Activated T-cell treated with anti-CD3 and anti-CD28 coated beads, Interleukin-2, amount 50 U/mL, for 4 hours (primary cell): ENCODE results near the gene ZNF554. TPM values are rescaled to one million over a fixed set of nuclear protein-coding genes. Genes with fewer than 3 reads are reported as not detected.

Experiments
- ATAC-seq, 2 donors: fragments of 200-7000 bp; cut with Tn5 transposase; one replicate each; pipeline ENCODE4 v1.10.0; 2021
- DNase-seq: peaks from one replicate; pipeline ENCODE4 v3.0.0-alpha.2; 2020
- H3K27me3 Mint-ChIP-seq: one replicate; pipeline ENCODE4 v1.8.0; 2021; ENCODE audit warnings: low read depth, mixed read lengths
- H3K36me3 Mint-ChIP-seq: one replicate; pipeline ENCODE4 v1.8.0; 2022; ENCODE audit warnings: mixed read lengths; ENCODE audit not compliant: insufficient read depth
- H3K4me1 Mint-ChIP-seq: one replicate; pipeline ENCODE4 v1.8.0; 2021; ENCODE audit warnings: low read depth, mixed read lengths
- H3K4me3 Mint-ChIP-seq: one replicate; pipeline ENCODE4 v1.8.0; 2021; ENCODE audit warnings: mild to moderate bottlenecking, moderate library complexity, mixed read lengths
- H3K9me3 Mint-ChIP-seq: one replicate; pipeline ENCODE4 v1.8.0; 2021; ENCODE audit warnings: mixed read lengths
- total RNA-seq, 3 donors: library from RNA; stranded (reverse); gene quantifications; one replicate each; pipeline ENCODE4 v1.2.1, GENCODE V29; 2021

The ZNF554 gene
- total RNA-seq, 3 donors from 2014 or later = 1.0 to 1.2 (median 1.2) TPM

DNA sequence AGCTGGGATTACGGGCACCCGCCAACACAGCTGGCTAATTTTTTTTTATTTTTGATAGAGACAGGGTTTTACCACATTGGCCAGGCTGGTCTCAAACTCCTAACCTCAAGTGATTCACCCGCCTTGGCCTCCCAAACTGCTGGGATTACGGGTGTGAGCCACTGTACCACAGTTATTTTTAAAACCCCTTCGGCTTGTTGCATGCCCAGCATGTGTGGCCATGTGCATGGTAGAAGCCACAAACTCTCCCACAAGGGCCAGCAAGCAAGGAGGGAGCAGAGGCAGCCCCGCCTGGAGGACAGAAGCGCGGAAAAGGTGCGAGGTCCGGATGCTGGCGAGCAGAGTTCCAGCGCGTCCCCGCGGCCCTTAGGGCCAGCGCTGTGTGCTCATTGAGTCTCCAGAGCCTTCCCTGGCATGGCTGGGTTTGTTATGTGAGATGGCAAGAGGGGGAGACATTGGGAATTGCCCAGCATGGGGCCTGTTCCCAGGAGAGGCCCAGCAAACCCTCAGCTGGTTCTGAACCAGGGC lies 21.4 kb upstream of the ZNF554 start:
- Mint-ChIP-seq H3K4me3 (no peak overlapping the region), H3K36me3 (peaks cover 18% of the 10 kb centered on the region), H3K4me1 (no peaks in the 10 kb centered on the region), H3K9me3 (no peaks in the 10 kb centered on the region), H3K27me3 (no peaks in the 10 kb centered on the region)
- DNase-seq = no peak
- no peak for ATAC-seq

DNA sequence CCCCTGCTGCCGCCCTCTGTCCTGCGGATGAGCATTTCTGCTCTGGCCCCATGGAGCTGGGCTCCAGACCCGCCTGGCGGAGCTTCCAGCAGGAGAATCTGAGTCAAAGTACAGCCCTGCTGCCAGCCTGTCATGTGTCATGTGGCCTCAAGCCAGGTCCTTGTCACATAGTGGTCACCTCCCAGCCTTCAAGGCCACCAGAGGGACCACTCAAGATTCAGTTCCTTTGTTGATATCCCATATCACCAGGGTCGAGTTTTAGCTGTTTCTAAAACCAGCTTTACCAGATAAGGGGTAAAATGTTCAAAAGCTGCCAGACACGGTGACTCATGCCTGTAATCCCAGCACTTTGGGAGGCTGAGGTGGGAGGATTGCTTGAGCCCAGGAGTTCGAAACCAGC lies 20.9 kb upstream of the ZNF554 start:
- ATAC-seq = no peak
- no peaks in the 10 kb centered on the region for H3K27me3 Mint-ChIP-seq
- no peak for DNase-seq
- H3K4me1 Mint-ChIP-seq = no peaks in the 10 kb centered on the region
- H3K9me3 Mint-ChIP-seq = no peaks in the 10 kb centered on the region
- H3K4me3 Mint-ChIP-seq = no peak overlapping the region
- H3K36me3 Mint-ChIP-seq = peaks cover 19% of the 10 kb centered on the region

GRCh38 chr19:2799273-2800020 lies 20.2 kb upstream of the ZNF554 start:
- Mint-ChIP-seq H3K9me3 (no peaks in the 10 kb centered on the region), H3K4me3 (no peak overlapping the region), H3K27me3 (no peaks in the 10 kb centered on the region), H3K4me1 (no peaks in the 10 kb centered on the region), H3K36me3 (peaks cover 22% of the 10 kb centered on the region)
- ATAC-seq (no peak), DNase-seq (no peak)

DNA sequence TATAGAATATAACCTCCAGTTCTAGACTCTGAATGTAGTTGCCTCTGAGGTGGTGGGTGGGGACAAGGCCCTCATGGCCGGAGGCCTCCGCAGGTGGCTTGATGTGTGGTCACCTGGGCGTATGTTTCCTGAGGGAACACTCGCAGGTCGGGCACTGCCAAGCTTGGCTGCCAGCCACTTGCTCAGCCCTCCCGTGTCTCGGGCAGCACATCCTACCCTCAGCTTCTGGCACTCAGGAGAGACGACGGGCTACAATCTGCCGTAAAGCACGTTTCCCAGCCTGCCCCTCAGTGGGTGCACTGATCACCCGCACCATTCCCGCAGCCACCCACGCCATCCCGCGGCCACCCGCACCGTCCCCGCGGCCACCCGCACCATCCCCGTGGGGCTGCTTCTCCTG lies 19.2 kb upstream of the ZNF554 start:
- Mint-ChIP-seq H3K4me1 (no peaks in the 10 kb centered on the region), H3K4me3 (no peak overlapping the region), H3K9me3 (no peaks in the 10 kb centered on the region), H3K27me3 (no peaks in the 10 kb centered on the region), H3K36me3 (peaks cover 22% of the 10 kb centered on the region)
- ATAC-seq (no peak), DNase-seq (no peak)

GRCh38 chr19:2802826-2803225 lies 16.8 kb upstream of the ZNF554 start:
- Mint-ChIP-seq H3K4me1 (no peaks in the 10 kb centered on the region), H3K36me3 (peaks cover 19% of the 10 kb centered on the region), H3K9me3 (no peaks in the 10 kb centered on the region), H3K4me3 (no peak overlapping the region), H3K27me3 (no peaks in the 10 kb centered on the region)
- ATAC-seq = no peak
- no peak for DNase-seq

DNA sequence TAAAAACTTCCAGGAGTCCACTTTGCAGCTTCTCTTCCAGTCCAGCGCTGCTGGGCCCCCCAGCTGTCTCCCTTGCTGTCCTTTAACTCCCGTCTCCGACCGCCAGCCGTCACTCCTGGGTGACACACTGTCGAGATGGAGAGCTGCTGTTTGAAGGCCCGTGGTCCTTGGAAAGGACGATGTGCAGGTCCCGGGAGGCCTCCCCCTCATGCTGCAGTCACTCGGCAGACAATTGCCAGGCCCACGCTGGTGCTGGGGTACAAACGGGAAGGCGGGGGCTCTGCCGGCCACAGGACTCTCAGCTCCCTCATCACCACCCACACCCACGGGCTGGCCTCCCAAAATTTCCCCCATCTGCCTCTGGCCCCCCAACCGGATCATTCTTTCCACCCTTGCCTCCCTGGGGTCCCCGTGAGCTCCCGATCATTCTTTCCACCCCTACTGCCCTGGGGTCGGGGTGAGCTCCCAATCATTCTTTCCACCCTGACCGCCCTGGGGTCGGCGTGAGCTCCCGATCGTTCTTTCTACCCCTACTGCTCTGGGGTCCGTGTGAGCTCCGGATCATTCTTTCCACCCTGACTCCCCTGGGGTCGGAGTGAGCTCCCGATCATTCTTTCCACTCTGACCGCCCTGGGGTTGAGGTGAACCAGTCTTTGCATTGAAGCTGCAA lies 16.0 kb upstream of the ZNF554 start:
- Mint-ChIP-seq H3K9me3 (no peaks in the 10 kb centered on the region), H3K27me3 (no peaks in the 10 kb centered on the region), H3K4me3 (no peak overlapping the region), H3K4me1 (no peaks in the 10 kb centered on the region), H3K36me3 (peaks cover 20% of the 10 kb centered on the region)
- no peak for ATAC-seq
- DNase-seq = no peak

DNA sequence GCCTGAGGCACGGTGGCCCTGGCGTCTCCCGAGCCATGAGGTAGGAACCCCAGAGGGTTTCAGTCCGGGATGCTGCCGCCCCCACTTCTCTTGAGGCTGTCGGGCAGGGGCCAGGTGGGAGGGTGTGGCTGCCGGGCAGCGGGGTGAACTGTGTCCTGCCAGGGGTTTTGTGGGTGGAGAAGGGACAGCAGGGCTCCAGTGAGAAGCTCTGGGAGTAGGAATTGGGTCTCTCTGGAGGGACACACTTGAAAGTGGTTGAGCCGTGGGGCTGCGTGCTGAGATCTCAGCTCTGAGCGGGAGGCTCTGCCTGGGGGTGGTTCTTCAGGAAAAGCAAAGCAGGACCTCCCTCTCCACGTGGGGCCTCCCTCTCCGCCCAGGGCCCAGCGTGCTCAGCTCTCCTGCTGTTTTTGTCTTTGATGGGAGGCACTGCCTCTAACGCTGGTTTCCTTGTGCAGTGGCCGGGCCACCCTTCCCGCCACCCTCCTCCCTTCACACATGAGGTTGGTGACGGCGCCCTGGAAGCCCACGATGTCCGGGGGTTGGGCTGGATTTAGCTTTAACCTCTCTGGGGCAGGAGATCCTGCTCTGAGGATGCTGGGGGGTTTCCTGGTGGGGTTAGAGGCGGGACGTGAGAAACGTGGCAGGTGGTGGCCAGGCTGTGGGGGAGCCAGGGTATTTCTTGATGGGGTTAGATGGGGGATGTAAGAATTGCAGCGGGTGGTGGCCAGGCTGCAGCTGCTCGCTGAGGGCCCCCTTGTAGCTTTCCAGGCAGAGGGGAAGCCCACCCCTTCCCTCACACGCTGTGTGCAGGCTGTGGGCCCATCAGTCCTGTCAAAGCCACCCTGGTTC lies 15.3 kb upstream of the ZNF554 start:
- no peaks in the 10 kb centered on the region for H3K9me3 Mint-ChIP-seq
- DNase-seq = no peak
- no peak overlapping the region for H3K4me3 Mint-ChIP-seq
- peaks cover 26% of the 10 kb centered on the region for H3K36me3 Mint-ChIP-seq
- ATAC-seq = no peak
- no peaks in the 10 kb centered on the region for H3K4me1 Mint-ChIP-seq
- H3K27me3 Mint-ChIP-seq = no peaks in the 10 kb centered on the region

- no peak for DNase-seq
- ATAC-seq = no peak
- H3K4me3 Mint-ChIP-seq = no peak overlapping the region
- H3K27me3 Mint-ChIP-seq = no peaks in the 10 kb centered on the region
- peaks cover 26% of the 10 kb centered on the region for H3K36me3 Mint-ChIP-seq
- H3K4me1 Mint-ChIP-seq = no peaks in the 10 kb centered on the region
- H3K9me3 Mint-ChIP-seq = no peaks in the 10 kb centered on the region
Observed at GRCh38 chr19:2805261-2805900, 14.3 kb upstream of the ZNF554 start.

- no peak overlapping the region for H3K4me3 Mint-ChIP-seq
- H3K4me1 Mint-ChIP-seq = no peaks in the 10 kb centered on the region
- DNase-seq (no peak), ATAC-seq (no peak)
- peaks cover 23% of the 10 kb centered on the region for H3K36me3 Mint-ChIP-seq
- no peaks in the 10 kb centered on the region for H3K27me3 Mint-ChIP-seq
- H3K9me3 Mint-ChIP-seq = no peaks in the 10 kb centered on the region
Observed at GRCh38 chr19:2805991-2806649, 13.5 kb upstream of the ZNF554 start.

DNA sequence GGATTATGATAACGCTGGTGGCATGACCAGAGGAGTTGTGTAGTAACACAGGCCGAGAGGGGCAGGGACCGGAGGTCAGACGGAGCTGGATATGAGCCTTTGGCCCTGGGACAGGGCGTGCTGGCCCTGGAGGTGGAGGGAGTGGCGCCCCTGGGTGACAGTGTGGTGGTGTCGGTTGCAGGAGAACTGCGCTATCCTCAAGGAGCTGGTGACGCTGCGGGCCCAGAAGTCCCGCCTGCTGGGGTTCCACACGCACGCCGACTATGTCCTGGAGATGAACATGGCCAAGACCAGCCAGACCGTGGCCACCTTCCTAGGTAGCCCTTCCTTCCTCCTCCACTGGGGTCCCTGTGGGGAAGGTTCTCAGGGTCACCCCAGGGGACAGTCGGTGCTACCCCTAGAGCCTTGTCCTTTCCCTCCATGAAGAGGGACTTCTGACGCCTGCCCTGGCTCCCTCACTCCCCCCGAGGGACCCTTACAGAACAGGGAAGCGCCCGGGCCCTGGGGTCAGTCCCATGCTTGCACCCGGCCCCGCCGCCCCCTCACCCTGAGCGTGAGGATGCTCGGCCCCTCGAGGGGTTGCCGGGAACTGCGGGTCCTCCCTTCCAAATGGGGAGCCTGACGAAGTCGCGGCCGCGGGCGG lies 12.8 kb upstream of the ZNF554 start:
- DNase-seq = no peak
- Mint-ChIP-seq H3K36me3 (peaks cover 23% of the 10 kb centered on the region), H3K27me3 (no peaks in the 10 kb centered on the region), H3K4me3 (no peak overlapping the region), H3K9me3 (no peaks in the 10 kb centered on the region), H3K4me1 (no peaks in the 10 kb centered on the region)
- no peak for ATAC-seq

GRCh38 chr19:2807379-2808128 lies 12.1 kb upstream of the ZNF554 start:
- no peaks in the 10 kb centered on the region for H3K4me1 Mint-ChIP-seq
- ATAC-seq = no peak
- no peak for DNase-seq

DNA sequence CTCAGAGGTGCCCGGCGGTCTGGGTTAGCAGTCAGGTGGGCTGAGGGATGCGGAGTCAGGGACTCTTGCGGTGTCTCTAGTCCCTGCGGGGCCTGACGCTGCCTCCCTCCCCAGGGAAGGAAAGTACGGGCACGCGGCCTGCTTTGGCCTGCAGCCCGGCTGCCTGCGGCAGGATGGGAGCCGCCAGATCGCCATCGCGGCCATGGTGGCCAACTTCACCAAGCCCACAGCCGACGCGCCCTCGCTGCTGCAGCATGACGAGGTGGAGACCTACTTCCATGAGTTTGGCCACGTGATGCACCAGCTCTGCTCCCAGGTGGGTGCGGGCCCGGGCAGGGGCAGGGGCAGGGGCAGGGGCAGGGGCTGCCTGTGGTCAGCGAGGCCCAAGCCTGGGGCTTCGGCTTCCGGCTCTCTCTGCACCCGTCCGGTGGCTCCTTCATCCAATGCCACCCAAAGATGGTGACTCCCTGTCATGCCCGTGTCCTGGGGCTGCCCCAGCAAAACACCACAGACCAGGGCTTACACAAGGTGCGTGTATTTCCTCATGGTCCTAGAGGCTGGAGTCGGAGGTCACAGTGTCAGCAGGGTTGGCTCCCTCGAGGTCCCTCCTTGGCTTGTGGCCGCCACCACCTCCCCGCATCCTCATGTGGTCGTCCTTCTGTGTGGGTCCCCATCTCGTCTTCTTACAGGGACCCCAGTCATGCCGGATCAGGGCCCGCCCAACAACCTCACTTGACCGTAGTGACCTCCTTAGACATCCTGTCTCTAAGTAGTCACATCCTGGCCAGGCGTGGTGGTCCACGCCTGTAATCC lies 11.3 kb upstream of the ZNF554 start:
- ATAC-seq (no peak), DNase-seq (no peak)
- Mint-ChIP-seq H3K4me3 (no peak overlapping the region), H3K36me3 (peaks cover 17% of the 10 kb centered on the region), H3K9me3 (no peaks in the 10 kb centered on the region), H3K27me3 (no peaks in the 10 kb centered on the region), H3K4me1 (no peaks in the 10 kb centered on the region)

More at GRCh38 chr19:2807379-2808128, 12.1 kb upstream of the ZNF554 start:
- H3K36me3 Mint-ChIP-seq = peaks cover 21% of the 10 kb centered on the region
- H3K9me3 Mint-ChIP-seq = no peaks in the 10 kb centered on the region
- H3K27me3 Mint-ChIP-seq = no peaks in the 10 kb centered on the region
- H3K4me3 Mint-ChIP-seq = no peak overlapping the region
